ENCODE data around the gene DDAH2. TPM values are rescaled to one million over a fixed set of nuclear protein-coding genes. Genes with fewer than 3 reads are reported as not detected.

Gene DDAH2
- total RNA-seq, 4 donors from 2014 or later, result 78.1 to 119 (median 100) TPM

DNA sequence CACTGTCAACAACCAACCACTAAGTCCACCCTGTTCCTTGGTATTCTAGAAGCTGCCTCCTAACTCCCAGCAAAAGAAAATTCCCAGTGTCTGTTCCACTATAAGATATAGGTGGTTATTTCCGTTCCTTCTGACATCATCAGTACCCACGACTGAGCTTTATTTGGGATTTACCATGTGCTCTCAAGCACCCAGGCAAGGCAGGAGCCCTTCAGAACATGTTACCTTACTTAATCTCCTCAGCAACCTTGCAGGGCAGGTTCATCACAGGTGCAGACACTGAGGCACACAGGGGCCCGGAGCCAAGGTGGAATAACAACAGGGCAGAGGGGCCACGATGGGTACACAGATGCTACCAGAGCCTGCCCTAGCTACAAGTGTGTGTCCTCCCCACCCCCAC, 36.7 kb downstream of the DDAH2 start:
- TF ChIP-seq EP300 (IDR thresholded peaks at IDR 0.05) (no peak), POLR2AphosphoS5 (IDR thresholded peaks at IDR 0.05) (no peak), POLR2A (IDR thresholded peaks at IDR 0.05; ENCODE audit: low read depth) (no peak)
- TF ChIP-seq, protein P1, sequence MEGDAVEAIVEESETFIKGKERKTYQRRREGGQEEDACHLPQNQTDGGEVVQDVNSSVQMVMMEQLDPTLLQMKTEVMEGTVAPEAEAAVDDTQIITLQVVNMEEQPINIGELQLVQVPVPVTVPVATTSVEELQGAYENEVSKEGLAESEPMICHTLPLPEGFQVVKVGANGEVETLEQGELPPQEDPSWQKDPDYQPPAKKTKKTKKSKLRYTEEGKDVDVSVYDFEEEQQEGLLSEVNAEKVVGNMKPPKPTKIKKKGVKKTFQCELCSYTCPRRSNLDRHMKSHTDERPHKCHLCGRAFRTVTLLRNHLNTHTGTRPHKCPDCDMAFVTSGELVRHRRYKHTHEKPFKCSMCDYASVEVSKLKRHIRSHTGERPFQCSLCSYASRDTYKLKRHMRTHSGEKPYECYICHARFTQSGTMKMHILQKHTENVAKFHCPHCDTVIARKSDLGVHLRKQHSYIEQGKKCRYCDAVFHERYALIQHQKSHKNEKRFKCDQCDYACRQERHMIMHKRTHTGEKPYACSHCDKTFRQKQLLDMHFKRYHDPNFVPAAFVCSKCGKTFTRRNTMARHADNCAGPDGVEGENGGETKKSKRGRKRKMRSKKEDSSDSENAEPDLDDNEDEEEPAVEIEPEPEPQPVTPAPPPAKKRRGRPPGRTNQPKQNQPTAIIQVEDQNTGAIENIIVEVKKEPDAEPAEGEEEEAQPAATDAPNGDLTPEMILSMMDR (IDR thresholded peaks at IDR 0.05), result no peak
- intact Hi-C loops (cut with DNase I), result no loop called here
- H3K4me3 ChIP-seq, result no peak overlapping the region
- no peaks in the 10 kb centered on the region for H3K9me3 ChIP-seq
- H3K27me3 ChIP-seq, result no peaks in the 10 kb centered on the region
- 83% methylated on average over 4 of the region's 4 CpGs for WGBS
- no peak overlapping the region for H3K27ac ChIP-seq (replicated peaks in 1 of 4)
- peaks cover 0 to 4% (median 0%) of the 10 kb centered on the region in 4 donors for H3K4me1 ChIP-seq
- peaks cover 66 to 100% (median 97%) of the 10 kb centered on the region in 4 donors for H3K36me3 ChIP-seq
- no peak for DNase-seq (ENCODE audit: extremely low spot score)

DNA sequence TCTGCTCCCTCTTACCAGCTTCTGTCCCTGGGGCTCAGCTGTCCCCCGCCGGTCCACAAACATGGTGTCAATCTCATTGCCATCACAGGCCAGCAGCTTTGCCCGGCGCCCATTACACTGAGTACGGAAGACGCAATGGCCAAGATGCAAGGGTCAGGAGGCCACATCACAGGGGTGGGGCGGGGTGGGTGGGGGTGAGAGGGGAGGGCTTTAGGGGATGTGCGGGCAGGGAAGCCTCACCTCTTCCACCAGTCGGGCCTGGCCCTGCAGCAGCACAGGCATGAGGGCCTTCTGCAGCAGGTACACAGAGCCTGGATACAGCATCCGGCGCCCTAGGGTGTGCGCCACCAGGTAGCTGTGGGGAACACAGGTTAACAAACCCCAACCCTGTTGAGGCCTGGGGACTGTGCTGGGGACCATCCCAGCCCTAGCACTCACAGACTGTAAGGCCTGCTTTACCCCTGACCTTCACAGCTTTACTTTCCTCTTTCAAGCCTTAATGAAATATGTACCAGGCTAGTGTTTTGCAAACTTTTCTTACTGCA, 37.5 kb downstream of the DDAH2 start:
- no peak for TF ChIP-seq POLR2A (IDR thresholded peaks at IDR 0.05; ENCODE audit: low read depth)
- no peak for TF ChIP-seq POLR2AphosphoS5 (IDR thresholded peaks at IDR 0.05)
- no peak for TF ChIP-seq EP300 (IDR thresholded peaks at IDR 0.05)
- TF ChIP-seq, protein P1 (IDR thresholded peaks at IDR 0.05), result no peak

DNA sequence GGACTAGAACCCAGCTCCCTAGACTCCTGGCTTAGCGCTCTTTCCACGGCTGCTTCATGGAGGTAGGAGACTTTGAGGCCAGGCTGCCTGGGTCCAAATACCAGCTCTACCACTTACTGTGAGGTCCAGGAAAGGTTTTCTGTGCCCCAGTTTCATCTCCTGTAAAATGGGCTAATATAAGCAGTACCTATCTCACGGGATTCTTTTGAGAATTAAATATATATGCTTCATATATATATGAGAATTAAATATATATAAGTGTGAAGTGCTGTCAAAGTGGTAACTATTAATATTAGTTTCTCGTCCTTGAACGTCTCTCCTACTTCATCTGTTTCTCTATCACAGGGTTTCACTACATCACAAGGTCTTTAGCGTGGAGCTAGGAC, 38.0 kb downstream of the DDAH2 start:
- 80% methylated on average over 6 of the region's 6 CpGs for WGBS
- peaks cover 68 to 100% (median 99%) of the 10 kb centered on the region in 4 donors for H3K36me3 ChIP-seq
- no peak overlapping the region for H3K27ac ChIP-seq (replicated peaks in 1 of 4)

More for the DNA sequence above, 37.5 kb downstream of the DDAH2 start:
- H3K4me1 ChIP-seq, result no peaks in the 10 kb centered on the region
- H3K27me3 ChIP-seq, result no peaks in the 10 kb centered on the region
- no peak overlapping the region for H3K4me3 ChIP-seq
- no peak for DNase-seq (ENCODE audit: extremely low spot score)
- 89% methylated on average over 11 of the region's 12 CpGs for WGBS
- H3K27ac ChIP-seq (replicated peaks in 1 of 4), result no peak overlapping the region
- H3K9me3 ChIP-seq, result no peaks in the 10 kb centered on the region
- H3K36me3 ChIP-seq, result peaks cover 68 to 100% (median 99%) of the 10 kb centered on the region in 4 donors
- intact Hi-C loops (cut with DNase I), result no loop called here

GRCh38 chr6:31690231-31691077, 38.6 kb downstream of the DDAH2 start:
- H3K36me3 ChIP-seq, result peaks cover 63 to 100% (median 98%) of the 10 kb centered on the region in 4 donors
- intact Hi-C loops (cut with DNase I), result no loop called here
- no peak overlapping the region for H3K27ac ChIP-seq (replicated peaks in 1 of 4)
- no peaks in the 10 kb centered on the region for H3K4me1 ChIP-seq
- WGBS, result 68% methylated on average over 8 of the region's 10 CpGs
- H3K27me3 ChIP-seq, result no peaks in the 10 kb centered on the region
- no peak overlapping the region for H3K4me3 ChIP-seq
- DNase-seq (ENCODE audit: extremely low spot score), result no peak
- no peaks in the 10 kb centered on the region for H3K9me3 ChIP-seq
- TF ChIP-seq POLR2AphosphoS5 (IDR thresholded peaks at IDR 0.05) (no peak), POLR2A (IDR thresholded peaks at IDR 0.05; ENCODE audit: low read depth) (no peak), EP300 (IDR thresholded peaks at IDR 0.05) (no peak)
- TF ChIP-seq, protein P1 (IDR thresholded peaks at IDR 0.05), result no peak

More for the DNA sequence above, 38.0 kb downstream of the DDAH2 start:
- intact Hi-C loops (cut with DNase I), result no loop called here
- Histone ChIP-seq H3K4me3 (no peak overlapping the region), H3K9me3 (no peaks in the 10 kb centered on the region), H3K27me3 (no peaks in the 10 kb centered on the region), H3K4me1 (no peaks in the 10 kb centered on the region)
- no peak for DNase-seq (ENCODE audit: extremely low spot score)
- TF ChIP-seq POLR2AphosphoS5 (IDR thresholded peaks at IDR 0.05) (no peak), POLR2A (IDR thresholded peaks at IDR 0.05; ENCODE audit: low read depth) (no peak), EP300 (IDR thresholded peaks at IDR 0.05) (no peak)
